ENCODE data around the gene PPP1R15B.

PPP1R15B gene

GRCh38 chr1:204367193-204367858 is 44.3 kb downstream of the PPP1R15B start:
- no peak overlapping the region for H3K4me3 ChIP-seq (ENCODE audit: low read depth, low read length)
- TF ChIP-seq CTCF (IDR thresholded peaks at IDR 0.05; ENCODE audit: insufficient read depth, low read depth, low read length, missing control alignments): no peak
- DNase-seq (ENCODE audit: low read depth): no peak

GRCh38 chr1:204366759-204367158 is 44.9 kb downstream of the PPP1R15B start:
- H3K4me3 ChIP-seq (ENCODE audit: low read depth, low read length): no peak overlapping the region
- TF ChIP-seq CTCF (IDR thresholded peaks at IDR 0.05; ENCODE audit: insufficient read depth, low read depth, low read length, missing control alignments): peak; percentile 39
- peak; percentile 15 for DNase-seq (ENCODE audit: low read depth)

GRCh38 chr1:204363335-204364114 is 48.1 kb downstream of the PPP1R15B start:
- peak; percentile 96 for TF ChIP-seq CTCF (IDR thresholded peaks at IDR 0.05; ENCODE audit: insufficient read depth, low read depth, low read length, missing control alignments)
- H3K4me3 ChIP-seq (ENCODE audit: low read depth, low read length): peak overlapping the region; percentile 33
- peak; percentile 83 for DNase-seq (ENCODE audit: low read depth)

GRCh38 chr1:204362984-204363334 is 48.7 kb downstream of the PPP1R15B start:
- no peak for TF ChIP-seq CTCF (IDR thresholded peaks at IDR 0.05; ENCODE audit: insufficient read depth, low read depth, low read length, missing control alignments)
- DNase-seq (ENCODE audit: low read depth): no peak
- H3K4me3 ChIP-seq (ENCODE audit: low read depth, low read length): peak overlapping the region; percentile 33; the same call in 1 of the 2 replicates

GRCh38 chr1:204361781-204362180 is 49.8 kb downstream of the PPP1R15B start:
- no peak for TF ChIP-seq CTCF (IDR thresholded peaks at IDR 0.05; ENCODE audit: insufficient read depth, low read depth, low read length, missing control alignments)
- no peak for DNase-seq (ENCODE audit: low read depth)
- no peak overlapping the region for H3K4me3 ChIP-seq (ENCODE audit: low read depth, low read length)

GRCh38 chr1:204361341-204361771 is 50.3 kb downstream of the PPP1R15B start:
- H3K4me3 ChIP-seq (ENCODE audit: low read depth, low read length): no peak overlapping the region
- TF ChIP-seq CTCF (IDR thresholded peaks at IDR 0.05; ENCODE audit: insufficient read depth, low read depth, low read length, missing control alignments): no peak
- DNase-seq (ENCODE audit: low read depth): no peak
